Measurements from ENCODE around the gene SERPINA5.
"Not testable (repeated sequence)": the region's sequence is repeated elsewhere in the genome, so short reads cannot be mapped to it uniquely, and the experiment has no call there.

Gene SERPINA5

DNA sequence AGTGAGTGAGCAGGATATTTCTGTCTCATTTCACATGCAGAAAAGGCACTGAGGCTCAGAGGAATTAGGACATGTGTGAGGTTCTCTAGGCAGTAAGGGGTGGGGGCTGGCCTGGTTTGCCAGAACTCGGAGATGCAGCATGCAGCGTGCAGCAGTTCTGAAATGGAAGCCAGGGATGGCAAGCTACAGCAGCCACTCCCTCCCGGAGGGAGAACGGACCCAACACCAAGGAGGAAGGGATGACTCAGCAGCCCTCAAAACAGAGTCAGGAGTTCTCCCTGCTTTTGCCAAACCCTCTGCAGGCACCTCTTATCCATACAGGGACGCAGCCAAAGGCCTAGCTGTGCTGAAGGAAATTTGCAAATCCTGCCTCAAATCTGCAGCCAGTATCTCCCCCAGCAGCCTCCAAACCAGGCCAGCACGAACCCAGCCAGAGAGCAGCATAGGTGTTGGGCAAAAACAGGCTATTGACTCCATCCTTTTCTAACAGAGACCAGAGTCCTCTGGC is 20.7 kb downstream of the SERPINA5 start:
- peak; percentile 57 for DNase-seq (ENCODE audit: low read depth, low spot score)

GRCh38 chr14:94602722-94603121 is 21.5 kb downstream of the SERPINA5 start:
- no peak for DNase-seq (ENCODE audit: low read depth, low spot score)

- DNase-seq (ENCODE audit: low read depth, low spot score), result no peak
Observed at GRCh38 chr14:94605361-94605760, 24.1 kb downstream of the SERPINA5 start.

DNA sequence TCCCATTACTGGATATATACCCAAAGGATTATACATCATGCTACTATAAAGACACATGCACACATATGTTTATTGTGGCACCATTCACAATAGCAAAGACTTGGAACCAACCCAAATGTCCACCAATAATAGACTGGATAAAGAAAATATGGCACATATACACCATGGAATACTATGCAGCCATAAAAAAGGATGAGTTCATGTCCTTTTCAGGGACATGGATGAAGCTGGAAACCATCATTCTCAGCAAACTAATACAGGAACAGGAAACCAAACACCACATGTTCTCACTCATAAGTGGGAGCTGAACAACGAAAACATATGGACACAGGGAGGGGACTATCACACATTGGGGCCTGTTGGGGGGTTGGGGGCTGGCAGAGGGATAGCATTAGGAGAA is 27.7 kb downstream of the SERPINA5 start:
- DNase-seq (ENCODE audit: low read depth, low spot score), result not testable (repeated sequence)

DNA sequence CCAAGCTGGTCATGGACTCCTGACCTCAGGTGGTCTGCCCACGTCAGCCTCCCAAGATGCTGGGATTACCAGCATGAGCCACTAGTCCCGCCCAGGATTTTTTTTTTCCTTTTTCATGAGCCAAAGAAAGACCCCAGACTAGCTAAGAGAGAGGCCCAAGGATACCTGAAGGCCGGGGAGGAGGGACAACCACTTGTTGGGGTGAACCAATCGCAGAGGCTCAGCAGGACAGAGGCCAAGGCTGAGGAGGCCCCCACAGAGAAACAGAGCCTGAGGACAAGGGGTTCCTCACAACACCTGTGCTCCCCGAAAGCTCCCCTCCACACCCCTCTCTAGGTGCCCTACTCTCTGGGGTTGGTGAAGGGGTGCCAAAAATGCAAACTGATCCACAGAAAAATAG is 30.0 kb downstream of the SERPINA5 start:
- no peak for DNase-seq (ENCODE audit: low read depth, low spot score)

DNA sequence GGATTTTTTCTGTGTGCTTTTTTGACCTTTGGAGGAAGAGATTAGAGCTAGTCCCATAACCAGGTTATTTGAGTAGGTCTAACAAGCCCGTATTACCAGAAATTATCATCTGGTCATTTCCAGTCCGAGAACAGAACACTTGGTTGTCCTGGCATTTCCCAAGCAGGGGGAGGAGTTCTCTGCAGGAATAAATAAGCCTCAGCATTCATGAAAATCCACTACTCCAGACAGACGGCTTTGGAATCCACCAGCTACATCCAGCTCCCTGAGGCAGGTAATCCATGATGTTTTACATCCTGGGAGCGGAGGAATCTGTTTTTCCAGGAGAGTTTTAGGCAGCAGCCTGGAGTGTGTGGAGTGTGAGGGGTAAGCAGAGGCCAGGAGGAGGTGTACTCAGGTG is 30.9 kb downstream of the SERPINA5 start, which contains the start of gene SERPINA3:
SERPINA3 (plus strand) TSS at position 218 of the 400 bp plus-strand sequence. CDS start 2,051 bp downstream, outside the sequence.
- peak; percentile 41 for DNase-seq (ENCODE audit: low read depth, low spot score)

- DNase-seq (ENCODE audit: low read depth, low spot score), result no peak
Observed at GRCh38 chr14:94612580-94613554, 31.6 kb downstream of the SERPINA5 start.

DNA sequence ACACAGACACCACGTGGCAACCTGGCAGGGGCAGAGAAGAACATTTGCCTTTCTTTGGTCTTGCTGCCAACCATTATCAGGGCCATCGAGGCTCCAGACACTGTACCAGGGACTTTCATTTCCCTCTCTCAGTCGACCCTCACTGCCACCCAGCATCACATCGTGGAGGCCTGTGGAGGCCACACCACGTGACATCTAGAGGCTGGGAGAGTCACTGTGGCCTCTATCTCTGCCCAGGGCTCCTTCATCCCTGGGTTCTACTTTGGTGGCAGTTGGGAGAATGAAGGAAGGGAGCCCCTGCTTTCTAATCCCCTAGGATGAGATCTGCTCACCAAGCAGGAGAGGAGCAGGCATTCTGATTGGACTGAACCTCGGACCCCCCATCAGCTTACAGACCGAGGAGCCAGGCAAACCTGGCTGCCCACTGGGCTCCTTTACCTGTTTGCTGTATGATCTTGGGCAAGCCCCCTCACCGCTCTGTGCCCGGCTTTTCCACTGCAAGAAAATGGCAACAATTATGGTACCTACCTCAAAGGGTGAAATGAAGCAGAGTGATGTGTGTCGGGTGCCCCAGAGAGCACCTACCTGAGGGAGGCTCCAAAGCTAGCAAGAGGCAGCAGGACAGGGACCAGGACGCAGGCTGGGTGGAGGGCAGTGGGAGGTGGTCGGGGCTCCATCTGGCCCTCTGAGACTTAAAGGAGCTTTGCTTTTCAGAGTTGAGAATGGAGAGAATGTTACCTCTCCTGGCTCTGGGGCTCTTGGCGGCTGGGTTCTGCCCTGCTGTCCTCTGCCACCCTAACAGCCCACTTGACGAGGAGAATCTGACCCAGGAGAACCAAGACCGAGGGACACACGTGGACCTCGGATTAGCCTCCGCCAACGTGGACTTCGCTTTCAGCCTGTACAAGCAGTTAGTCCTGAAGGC is 32.8 kb downstream of the SERPINA5 start:
- no peak for DNase-seq (ENCODE audit: low read depth, low spot score)

DNA sequence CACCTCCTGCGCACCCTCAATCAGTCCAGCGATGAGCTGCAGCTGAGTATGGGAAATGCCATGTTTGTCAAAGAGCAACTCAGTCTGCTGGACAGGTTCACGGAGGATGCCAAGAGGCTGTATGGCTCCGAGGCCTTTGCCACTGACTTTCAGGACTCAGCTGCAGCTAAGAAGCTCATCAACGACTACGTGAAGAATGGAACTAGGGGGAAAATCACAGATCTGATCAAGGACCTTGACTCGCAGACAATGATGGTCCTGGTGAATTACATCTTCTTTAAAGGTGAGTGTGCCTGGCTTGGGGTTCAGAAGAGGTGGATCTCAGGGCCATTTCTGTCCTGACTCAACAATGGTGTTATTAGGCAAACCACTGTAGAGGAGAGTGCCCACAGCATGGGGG is 33.6 kb downstream of the SERPINA5 start:
- DNase-seq (ENCODE audit: low read depth, low spot score), result no peak

DNA sequence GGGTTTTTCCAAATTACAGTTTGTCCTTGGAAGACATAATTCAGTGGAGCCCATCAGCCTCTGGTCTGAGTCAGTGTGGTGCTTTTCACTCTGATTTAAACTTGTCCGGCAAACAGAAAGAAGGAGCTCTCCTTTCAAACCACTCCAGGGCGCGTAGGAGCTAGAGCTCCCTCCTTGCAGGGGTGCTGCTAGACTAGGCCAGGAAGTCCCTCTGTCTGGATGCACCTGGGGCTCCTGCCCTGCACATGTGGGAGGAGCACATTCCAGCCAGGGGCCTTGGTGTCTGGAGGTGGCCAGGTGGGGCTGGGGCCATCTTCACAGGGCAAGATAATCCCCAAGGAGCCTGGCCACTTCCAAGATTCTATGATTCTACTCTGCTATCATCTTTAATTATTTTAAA is 34.0 kb downstream of the SERPINA5 start:
- DNase-seq (ENCODE audit: low read depth, low spot score), result peak; percentile 5

- DNase-seq (ENCODE audit: low read depth, low spot score), result no peak
Observed at GRCh38 chr14:94615823-94616570, 34.8 kb downstream of the SERPINA5 start.

DNA sequence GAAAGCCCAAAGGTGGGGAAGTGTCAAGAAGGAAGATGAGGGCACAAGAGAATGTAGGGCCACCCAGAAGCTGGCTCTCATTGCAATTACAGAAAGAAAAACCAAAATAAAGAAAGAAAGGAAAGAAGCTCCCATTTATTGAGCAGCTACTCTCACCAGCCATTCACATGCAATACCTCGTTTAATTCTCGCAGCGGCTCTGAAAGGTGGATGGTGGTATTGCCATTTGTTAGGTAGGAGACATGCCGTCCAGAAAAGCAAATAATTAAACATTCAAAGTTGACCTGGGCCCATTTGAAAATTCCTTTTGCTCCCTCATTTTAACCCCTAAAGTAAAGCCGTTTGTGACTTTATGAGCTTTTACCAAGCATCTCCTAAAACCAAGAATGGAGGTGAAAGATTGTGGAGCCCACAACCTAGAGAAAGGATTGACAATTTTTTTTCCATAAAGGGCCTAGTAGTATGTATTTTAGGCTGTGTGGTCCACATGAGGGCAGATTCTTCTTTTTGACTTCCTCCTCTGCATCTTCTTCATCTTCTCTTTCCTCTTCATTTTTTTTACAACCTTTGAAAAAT is 36.2 kb downstream of the SERPINA5 start:
- no peak for DNase-seq (ENCODE audit: low read depth, low spot score)

GRCh38 chr14:94617988-94618822 is 37.0 kb downstream of the SERPINA5 start:
- DNase-seq (ENCODE audit: low read depth, low spot score), result no peak

DNA sequence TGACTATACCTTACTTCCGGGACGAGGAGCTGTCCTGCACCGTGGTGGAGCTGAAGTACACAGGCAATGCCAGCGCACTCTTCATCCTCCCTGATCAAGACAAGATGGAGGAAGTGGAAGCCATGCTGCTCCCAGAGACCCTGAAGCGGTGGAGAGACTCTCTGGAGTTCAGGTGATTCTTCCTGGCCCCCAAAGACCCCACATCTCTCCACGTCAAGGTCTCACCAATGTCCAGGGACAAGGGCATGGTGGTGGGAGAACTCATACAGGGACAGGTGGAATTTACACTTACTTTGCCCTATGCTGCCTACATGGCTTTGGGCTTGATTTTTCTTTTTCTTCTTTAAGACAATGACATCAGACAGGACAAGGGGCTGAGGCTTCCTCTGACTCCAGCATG is 38.1 kb downstream of the SERPINA5 start:
- DNase-seq (ENCODE audit: low read depth, low spot score), result no peak

DNA sequence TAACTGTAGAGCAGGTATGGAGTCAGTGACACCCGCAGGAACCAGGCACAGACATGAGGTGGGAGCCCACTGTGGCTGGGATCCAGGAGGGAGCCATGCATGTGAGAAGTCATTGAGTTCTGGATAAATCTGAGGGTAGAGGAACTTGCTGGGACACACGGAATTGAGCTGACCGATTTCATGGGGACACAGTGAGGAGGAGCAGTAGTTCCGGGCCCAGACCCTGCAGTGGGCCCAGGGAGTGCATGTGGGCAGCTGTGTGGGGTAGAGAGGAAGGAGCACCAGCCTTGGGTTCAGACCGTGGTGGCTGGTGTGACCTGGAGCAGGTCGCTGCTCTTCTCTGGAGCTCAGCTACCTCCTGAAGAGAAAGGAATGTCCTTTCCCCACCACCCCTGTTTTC is 39.4 kb downstream of the SERPINA5 start:
- DNase-seq (ENCODE audit: low read depth, low spot score), result no peak

GRCh38 chr14:94621358-94622134 is 40.3 kb downstream of the SERPINA5 start:
- no peak for DNase-seq (ENCODE audit: low read depth, low spot score)

- DNase-seq (ENCODE audit: low read depth, low spot score), result no peak
Observed at GRCh38 chr14:94622653-94623421, 41.6 kb downstream of the SERPINA5 start.

GRCh38 chr14:94623422-94623809 is 42.2 kb downstream of the SERPINA5 start:
- DNase-seq (ENCODE audit: low read depth, low spot score), result no peak

Data from ELF-1 (cell line).